ENCODE results near the gene ASCL3. TPM values are rescaled to one million over a fixed set of nuclear protein-coding genes. Genes with fewer than 3 reads are reported as not detected.

ASCL3 gene
- total RNA-seq: not detected in 2 replicates
- total RNA-seq (2013): not detected
- polyA plus RNA-seq: not detected in 2 replicates
- not detected in 2 replicates for polyA minus RNA-seq

- no peaks in the 10 kb centered on the region for H3K27me3 ChIP-seq (replicated peaks in 1 of 4; ENCODE audit: control extremely low read depth in 1 of 4, control insufficient read depth in 3 of 4, insufficient read depth in 4 of 4, low read length in 3 of 4)
- H3K4me3 ChIP-seq (ENCODE audit: control extremely low read depth in 1 of 5, extremely low read depth in 1 of 5, insufficient read depth in 1 of 5, low read depth in 2 of 5, low read length in 4 of 5): no peak within 1 kb of the TSS
- no peak within 1 kb of the TSS for H3K27ac ChIP-seq (ENCODE audit: low read length in 2 of 2)
- WGBS (ENCODE audit: insufficient coverage): no CpG with 5 or more reads among the region's 5 CpGs
- no peaks in the 10 kb centered on the region for H3K4me1 ChIP-seq (ENCODE audit: control insufficient read depth in 2 of 2, insufficient read depth in 2 of 2, low read length in 2 of 2)
- no peak within 1 kb of the TSS for H3K27ac Mint-ChIP-seq
- ChIA-PET CTCF (no interaction called here), POLR2A (no interaction called here)
- intact Hi-C loops (cut with micrococcal nuclease): no loop called here
- H3K4me1 Mint-ChIP-seq: no peaks in the 10 kb centered on the region
- no peak for DNase-seq
- no peaks in the 10 kb centered on the region for H3K79me2 ChIP-seq (ENCODE audit: control insufficient read depth, insufficient read depth, low read length)
- no peak within 1 kb of the TSS for H3K4me2 ChIP-seq (replicated peaks; ENCODE audit: low read depth, low read length, poor library complexity, severe bottlenecking)
- H3K4me3 Mint-ChIP-seq: no peak within 1 kb of the TSS
- H3K9me3 ChIP-seq (ENCODE audit: control extremely low read depth in 1 of 3, control insufficient read depth in 2 of 3, insufficient read depth in 1 of 3, low read length in 2 of 3): no peaks in the 10 kb centered on the region
- H3K9me3 Mint-ChIP-seq (ENCODE audit: insufficient read depth): no peaks in the 10 kb centered on the region
- no peaks in the 10 kb centered on the region for H4K20me1 ChIP-seq (ENCODE audit: control insufficient read depth, insufficient read depth, low read length, poor library complexity, severe bottlenecking)
- no peak for TF ChIP-seq EZH2 (IDR thresholded peaks at IDR 0.05; ENCODE audit: borderline replicate concordance, insufficient read depth, low read depth, low read length, poor library complexity, severe bottlenecking)
- no peak for TF ChIP-seq CTCF (IDR thresholded peaks at IDR 0.05)
- H3K36me3 ChIP-seq (replicated peaks in 1 of 2; ENCODE audit: control extremely low read depth in 1 of 2, control insufficient read depth in 1 of 2, extremely low read depth in 1 of 2, insufficient read depth in 2 of 2, low read length in 1 of 2): peaks cover 0 to 6% of the 10 kb centered on the region in 2 experiments
- H2AFZ ChIP-seq (ENCODE audit: insufficient read depth, low read depth, low read length, poor library complexity, severe bottlenecking): no peak within 1 kb of the TSS
- ATAC-seq (ENCODE audit: low read depth): no peak
- peaks cover 9% of the 10 kb centered on the region for H3K27me3 Mint-ChIP-seq
- no peak within 1 kb of the TSS for H3K9ac ChIP-seq (ENCODE audit: low read length)
These were observed at the start of gene ASCL3 for GRCh38 chr11:8942518-8943066. ASCL3 (minus strand) TSS chr11:8943016; CDS start chr11:8938161, 4,855 bp downstream.

- no peaks in the 10 kb centered on the region for H3K9me3 Mint-ChIP-seq (ENCODE audit: insufficient read depth)
- H3K4me3 Mint-ChIP-seq: no peak overlapping the region
- TF ChIP-seq CTCF (IDR thresholded peaks at IDR 0.05) (no peak), EZH2 (IDR thresholded peaks at IDR 0.05; ENCODE audit: borderline replicate concordance, insufficient read depth, low read depth, low read length, poor library complexity, severe bottlenecking) (no peak)
- no peak overlapping the region for H3K4me2 ChIP-seq (replicated peaks; ENCODE audit: low read depth, low read length, poor library complexity, severe bottlenecking)
- no peaks in the 10 kb centered on the region for H3K4me1 Mint-ChIP-seq
- H3K27me3 Mint-ChIP-seq: peaks cover 30% of the 10 kb centered on the region
- H3K4me3 ChIP-seq (ENCODE audit: control extremely low read depth in 1 of 5, extremely low read depth in 1 of 5, insufficient read depth in 1 of 5, low read depth in 2 of 5, low read length in 4 of 5): no peak overlapping the region
- ATAC-seq (ENCODE audit: low read depth): no peak
- H3K27ac ChIP-seq (ENCODE audit: low read length in 2 of 2): no peak overlapping the region
- H3K9ac ChIP-seq (ENCODE audit: low read length): no peak overlapping the region
- H4K20me1 ChIP-seq (ENCODE audit: control insufficient read depth, insufficient read depth, low read length, poor library complexity, severe bottlenecking): no peaks in the 10 kb centered on the region
- H3K27ac Mint-ChIP-seq: no peak overlapping the region
- H3K27me3 ChIP-seq (replicated peaks in 1 of 4; ENCODE audit: control extremely low read depth in 1 of 4, control insufficient read depth in 3 of 4, insufficient read depth in 4 of 4, low read length in 3 of 4): peaks cover 0 to 5% (median 2%) of the 10 kb centered on the region in 4 experiments
- no peaks in the 10 kb centered on the region for H3K79me2 ChIP-seq (ENCODE audit: control insufficient read depth, insufficient read depth, low read length)
- H3K9me3 ChIP-seq (ENCODE audit: control extremely low read depth in 1 of 3, control insufficient read depth in 2 of 3, insufficient read depth in 1 of 3, low read length in 2 of 3): no peaks in the 10 kb centered on the region
- no peak for DNase-seq
- H3K36me3 ChIP-seq (replicated peaks in 1 of 2; ENCODE audit: control extremely low read depth in 1 of 2, control insufficient read depth in 1 of 2, extremely low read depth in 1 of 2, insufficient read depth in 2 of 2, low read length in 1 of 2): no peaks in the 10 kb centered on the region
- intact Hi-C loops (cut with micrococcal nuclease): no loop called here
- H3K4me1 ChIP-seq (ENCODE audit: control insufficient read depth in 2 of 2, insufficient read depth in 2 of 2, low read length in 2 of 2): no peaks in the 10 kb centered on the region
- no peak overlapping the region for H2AFZ ChIP-seq (ENCODE audit: insufficient read depth, low read depth, low read length, poor library complexity, severe bottlenecking)
- POLR2A ChIA-PET: no interaction called here
- CTCF ChIA-PET: no interaction called here
- no CpG with 5 or more reads among the region's 1 CpG for WGBS (ENCODE audit: insufficient coverage)
These were observed 46.6 kb upstream of the ASCL3 start for GRCh38 chr11:8989453-8989852.
